Measurements from ENCODE around the gene ARID5B. TPM values are rescaled to one million over a fixed set of nuclear protein-coding genes. Genes with fewer than 3 reads are reported as not detected.

Gene ARID5B
- total RNA-seq, 1 experiment from 2014 or later: 2.3 TPM

GRCh38 chr10:62029401-62029800 lies 127.9 kb downstream of the ARID5B start:
- Mint-ChIP-seq H3K27me3 (ENCODE audit: low read depth) (peaks cover 3% of the 10 kb centered on the region), H3K9me3 (no peaks in the 10 kb centered on the region), H3K4me3 (no peak overlapping the region), H3K4me1 (no peaks in the 10 kb centered on the region), H3K27ac (no peak overlapping the region), H3K36me3 (no peaks in the 10 kb centered on the region)
- TF ChIP-seq NFATC4 (CRISPR knock-in tag; IDR thresholded peaks at IDR 0.05): no peak
- no peak for TF ChIP-seq MXD4 (CRISPR knock-in tag; IDR thresholded peaks at IDR 0.05; ENCODE audit: borderline replicate concordance)
- TF ChIP-seq ZNF263 (CRISPR knock-in tag; IDR thresholded peaks at IDR 0.05; ENCODE audit: low read depth): no peak
- TF ChIP-seq CREB1 (CRISPR knock-in tag; IDR thresholded peaks at IDR 0.05): no peak
- no peak for TF ChIP-seq RELA (CRISPR knock-in tag; IDR thresholded peaks at IDR 0.05; ENCODE audit: borderline replicate concordance)
- TF ChIP-seq E2F1 (CRISPR knock-in tag; IDR thresholded peaks at IDR 0.05): no peak
- TF ChIP-seq CREM (CRISPR knock-in tag; IDR thresholded peaks at IDR 0.05): no peak
- no peak for TF ChIP-seq PRDM15 (CRISPR knock-in tag; IDR thresholded peaks at IDR 0.05)
- TF ChIP-seq SMAD3 (CRISPR knock-in tag; IDR thresholded peaks at IDR 0.05; ENCODE audit: borderline replicate concordance): no peak
- no peak for TF ChIP-seq USF2 (CRISPR knock-in tag; IDR thresholded peaks at IDR 0.05)
- TF ChIP-seq ZNF219 (CRISPR knock-in tag; IDR thresholded peaks at IDR 0.05; ENCODE audit: borderline replicate concordance): no peak
- no peak for TF ChIP-seq MLX (CRISPR knock-in tag; IDR thresholded peaks at IDR 0.05)
- no peak for TF ChIP-seq MYBL2 (CRISPR knock-in tag; IDR thresholded peaks at IDR 0.05)
- TF ChIP-seq GABPB1 (CRISPR knock-in tag; IDR thresholded peaks at IDR 0.05): no peak
- TF ChIP-seq CBFB (CRISPR knock-in tag; IDR thresholded peaks at IDR 0.05; ENCODE audit: low read depth): no peak
- CTCF ChIA-PET: interaction anchor here (2.0 kb wide), 1 partner anchor 9 kb away, joined by 5 read pairs; no protein-coding TSS in a partner anchor
- ATAC-seq (no peak), DNase-seq (ENCODE audit: low spot score) (no peak)
- POLR2A ChIA-PET: no interaction called here

GRCh38 chr10:62031507-62031906 lies 130.0 kb downstream of the ARID5B start:
- no peaks in the 10 kb centered on the region for H3K36me3 Mint-ChIP-seq
- POLR2A ChIA-PET: no interaction called here
- peaks cover 24% of the 10 kb centered on the region for H3K27me3 Mint-ChIP-seq (ENCODE audit: low read depth)
- peaks cover 11% of the 10 kb centered on the region for H3K4me1 Mint-ChIP-seq
- no peak overlapping the region for H3K4me3 Mint-ChIP-seq
- ATAC-seq: no peak
- no peak overlapping the region for H3K27ac Mint-ChIP-seq
- CTCF ChIA-PET: interaction anchor here (1.3 kb wide), 1 partner anchor 135 kb away, joined by 4 read pairs; no protein-coding TSS in a partner anchor
- no peaks in the 10 kb centered on the region for H3K9me3 Mint-ChIP-seq
- no peak for DNase-seq (ENCODE audit: low spot score)
- no peak for TF ChIP-seq ZNF138 (CRISPR knock-in tag; conservative IDR thresholded peaks at IDR 0.05)
- no peak for TF ChIP-seq USF2 (CRISPR knock-in tag; IDR thresholded peaks at IDR 0.05)
- no peak for TF ChIP-seq HMGA2 (CRISPR knock-in tag; IDR thresholded peaks at IDR 0.05)
- no peak for TF ChIP-seq JAZF1 (CRISPR knock-in tag; IDR thresholded peaks at IDR 0.05)
- no peak for TF ChIP-seq ZNF671 (CRISPR knock-in tag; IDR thresholded peaks at IDR 0.05)
- TF ChIP-seq MLX (CRISPR knock-in tag; IDR thresholded peaks at IDR 0.05): no peak
- TF ChIP-seq NR2C2 (CRISPR knock-in tag; IDR thresholded peaks at IDR 0.05): no peak
- no peak for TF ChIP-seq ZNF317 (CRISPR knock-in tag; IDR thresholded peaks at IDR 0.05; ENCODE audit: borderline replicate concordance, low read depth)
- no peak for TF ChIP-seq ZNF219 (CRISPR knock-in tag; IDR thresholded peaks at IDR 0.05; ENCODE audit: borderline replicate concordance)
- TF ChIP-seq ZNF121 (CRISPR knock-in tag; IDR thresholded peaks at IDR 0.05): no peak
- no peak for TF ChIP-seq ATF2 (CRISPR knock-in tag; IDR thresholded peaks at IDR 0.05; ENCODE audit: borderline replicate concordance, low read depth)
- no peak for TF ChIP-seq ZNF416 (CRISPR knock-in tag; IDR thresholded peaks at IDR 0.05)
- TF ChIP-seq IRF2 (CRISPR knock-in tag; IDR thresholded peaks at IDR 0.05; ENCODE audit: borderline replicate concordance, low read depth): no peak
- no peak for TF ChIP-seq CREM (CRISPR knock-in tag; IDR thresholded peaks at IDR 0.05)
- TF ChIP-seq NR3C1 (CRISPR knock-in tag; conservative IDR thresholded peaks at IDR 0.05; ENCODE audit: low read depth): no peak
- TF ChIP-seq IRF1 (CRISPR knock-in tag; IDR thresholded peaks at IDR 0.05): no peak

All from WTC11 (cell line).